Tibial nerve (tissue), 4 donors: ENCODE results near the gene COL6A6. TPM values are rescaled to one million over a fixed set of nuclear protein-coding genes. Genes with fewer than 3 reads are reported as not detected.

ENCODE experiments used
- DNase-seq, 2 donors: peaks; one replicate each; pipeline ENCODE4 v3.0.0-alpha.2; 2019; ENCODE audit warnings: low spot score in 2 of 2
- H3K27ac ChIP-seq, 4 donors: fragments of 200-600 bp; sonication (generic) in 3 of 4; one replicate each; pipeline ENCODE4 v1.5.1; 2017 to 2019; ENCODE audit warnings: mild to moderate bottlenecking in 1 of 4
- H3K27me3 ChIP-seq, 2 donors: fragments of 200-600 bp; sonication (generic) in 1 of 2; one replicate each; pipeline versions ENCODE4 v1.5.1 to v1.6.0; 2017 to 2019
- H3K36me3 ChIP-seq, 3 donors: fragments of 200-600 bp; sonication (generic); one replicate each; pipeline ENCODE4 v1.5.1; 2018 to 2019
- H3K4me1 ChIP-seq, 4 donors: fragments of 200-600 bp; sonication (generic) in 3 of 4; one replicate each; pipeline ENCODE4 v1.5.1; 2017 to 2019
- H3K4me3 ChIP-seq, 4 donors: fragments of 200-600 bp; sonication (generic) in 3 of 4; one replicate each; pipeline ENCODE4 v1.5.1; 2017 to 2019; ENCODE audit warnings: mild to moderate bottlenecking in 1 of 4, moderate library complexity in 1 of 4
- H3K9me3 ChIP-seq, 4 donors: fragments of 200-600 bp; sonication (generic) in 3 of 4; one replicate each; pipeline ENCODE4 v1.5.1; 2017 to 2019
- CTCF ChIP-seq, 5 experiments: fragments of 200-600 bp in 3 of 5; fragments of 450-650 bp in 2 of 5; sonication (generic) in 3 of 5; IDR thresholded peaks; one replicate each; pipeline ENCODE4 v1.5.1; 2016 to 2019; ENCODE audit warnings: antibody characterized with exemption in 5 of 5, mild to moderate bottlenecking in 3 of 5, moderate library complexity in 2 of 5
- EP300 ChIP-seq, 2 donors: sonication (generic); formaldehyde crosslinking; IDR thresholded peaks; one replicate each; pipeline ENCODE4 v1.6.1; 2017; ENCODE audit warnings: antibody characterized with exemption in 2 of 2, mild to moderate bottlenecking in 1 of 2
- POLR2A ChIP-seq, 2 donors: fragments of 450-650 bp; IDR thresholded peaks; one replicate each; pipeline ENCODE4 v1.6.1; 2017; ENCODE audit warnings: antibody characterized with exemption in 2 of 2, mild to moderate bottlenecking in 2 of 2, moderate library complexity in 2 of 2
- WGBS, 2 donors: methylation state at CpG; one replicate each; pipeline ENCODE4 v1.1.5; 2018; 5-methylcytosine and 5-hydroxymethylcytosine counted together
- total RNA-seq, 4 donors: library from RNA; depleted of rRNA; stranded (reverse); fragments of >200 nt; gene quantifications; one replicate each; pipeline ENCODE4 v1.1.0, GENCODE V29; 2016

The COL6A6 gene
- total RNA-seq, 4 donors from 2014 or later = under 0.01 to 0.22 TPM; not detected in 2

- H3K4me3 ChIP-seq = no peak overlapping the region
- H3K4me1 ChIP-seq = peaks cover 0 to 14% (median 0%) of the 10 kb centered on the region in 4 donors
- H3K27ac ChIP-seq = no peak overlapping the region
- 79 to 85% methylated on average over 2 of the region's 2 CpGs for WGBS, 2 donors
- no peak for DNase-seq
- H3K36me3 ChIP-seq = no peaks in the 10 kb centered on the region
- H3K9me3 ChIP-seq = no peaks in the 10 kb centered on the region
- TF ChIP-seq POLR2A (IDR thresholded peaks at IDR 0.05) = no peak
- H3K27me3 ChIP-seq = peaks cover 0 to 37% of the 10 kb centered on the region in 2 donors
Observed at GRCh38 chr3:130515755-130516154, 1.2 kb upstream of the COL6A6 start.

GRCh38 chr3:130517602-130518001 is 625 bp downstream of the COL6A6 start:
- DNase-seq = no peak
- 23 to 25% methylated on average over 11 of the region's 11 CpGs for whole genome bisulfite sequencing, 2 donors

GRCh38 chr3:130519754-130520153 is 2.8 kb downstream of the COL6A6 start:
- peaks cover 0 to 37% of the 10 kb centered on the region in 2 donors for H3K27me3 ChIP-seq
- no peaks in the 10 kb centered on the region for H3K9me3 ChIP-seq
- no peak for DNase-seq
- WGBS, 2 donors = 79 to 80% methylated on average over 4 of the region's 4 CpGs
- H3K27ac ChIP-seq = no peak overlapping the region
- no peak for TF ChIP-seq CTCF (IDR thresholded peaks at IDR 0.05)
- TF ChIP-seq EP300 (IDR thresholded peaks at IDR 0.05) = no peak
- TF ChIP-seq POLR2A (IDR thresholded peaks at IDR 0.05) = no peak
- no peaks in the 10 kb centered on the region for H3K36me3 ChIP-seq
- H3K4me3 ChIP-seq = no peak overlapping the region
- peaks cover 0 to 14% (median 0%) of the 10 kb centered on the region in 4 donors for H3K4me1 ChIP-seq

More at GRCh38 chr3:130517602-130518001, 625 bp downstream of the COL6A6 start:
- Histone ChIP-seq H3K36me3 (no peaks in the 10 kb centered on the region), H3K4me1 (peaks cover 0 to 14% (median 0%) of the 10 kb centered on the region in 4 donors), H3K27me3 (peaks cover 0 to 37% of the 10 kb centered on the region in 2 donors), H3K27ac (no peak overlapping the region), H3K9me3 (no peaks in the 10 kb centered on the region), H3K4me3 (no peak overlapping the region)
- TF ChIP-seq CTCF (IDR thresholded peaks at IDR 0.05) (no peak), POLR2A (IDR thresholded peaks at IDR 0.05) (no peak), EP300 (IDR thresholded peaks at IDR 0.05) (no peak)

- H3K36me3 ChIP-seq = no peaks in the 10 kb centered on the region
- WGBS, 2 donors = 89 to 96% methylated on average over 2 of the region's 2 CpGs
- no peak overlapping the region for H3K4me3 ChIP-seq
- peaks cover 0 to 14% of the 10 kb centered on the region in 2 donors for H3K27me3 ChIP-seq
- TF ChIP-seq POLR2A (IDR thresholded peaks at IDR 0.05) = no peak
- no peak for TF ChIP-seq EP300 (IDR thresholded peaks at IDR 0.05)
- TF ChIP-seq CTCF (IDR thresholded peaks at IDR 0.05) = no peak
- H3K9me3 ChIP-seq = no peaks in the 10 kb centered on the region
- peaks cover 0 to 3% (median 0%) of the 10 kb centered on the region in 4 donors for H3K4me1 ChIP-seq
- no peak for DNase-seq
- no peak overlapping the region for H3K27ac ChIP-seq
Observed at GRCh38 chr3:130522399-130522798, 5.4 kb downstream of the COL6A6 start.

GRCh38 chr3:130527426-130527825 is 10.4 kb downstream of the COL6A6 start:
- Histone ChIP-seq H3K4me1 (no peaks in the 10 kb centered on the region), H3K27ac (no peak overlapping the region), H3K9me3 (no peaks in the 10 kb centered on the region), H3K36me3 (no peaks in the 10 kb centered on the region), H3K27me3 (no peaks in the 10 kb centered on the region), H3K4me3 (no peak overlapping the region)
- 84 to 86% methylated on average over 1 of the region's 1 CpG for WGBS, 2 donors
- no peak for DNase-seq
- TF ChIP-seq CTCF (IDR thresholded peaks at IDR 0.05) (no peak), EP300 (IDR thresholded peaks at IDR 0.05) (no peak), POLR2A (IDR thresholded peaks at IDR 0.05) (no peak)

- H3K4me3 ChIP-seq = no peak overlapping the region
- no peaks in the 10 kb centered on the region for H3K27me3 ChIP-seq
- 74 to 91% methylated on average over 1 of the region's 1 CpG for WGBS, 2 donors
- no peak for DNase-seq
- H3K4me1 ChIP-seq = no peaks in the 10 kb centered on the region
- no peak overlapping the region for H3K27ac ChIP-seq
- TF ChIP-seq EP300 (IDR thresholded peaks at IDR 0.05) = no peak
- TF ChIP-seq POLR2A (IDR thresholded peaks at IDR 0.05) = no peak
- no peak for TF ChIP-seq CTCF (IDR thresholded peaks at IDR 0.05)
- H3K36me3 ChIP-seq = no peaks in the 10 kb centered on the region
- H3K9me3 ChIP-seq = no peaks in the 10 kb centered on the region
Observed at GRCh38 chr3:130528120-130528519, 11.1 kb downstream of the COL6A6 start.
